SU-DHL-6 (cell line): Measurements from ENCODE around the gene LETM1.

ENCODE experiments used
- H2AFZ ChIP-seq: fragments of 200-600 bp; sonication (generic); 2 replicates; pipeline ENCODE4 v1.6.1; 2014; ENCODE audit warnings: low read depth, mild to moderate bottlenecking, moderate library complexity, mixed read lengths, antibody characterized with exemption, low read length; ENCODE audit not compliant: severe bottlenecking
- H3F3A ChIP-seq: fragments of 200-600 bp; shearing (Covaris generic); 2 replicates; pipeline ENCODE4 v1.6.0; 2016; ENCODE audit warnings: antibody characterized with exemption, mild to moderate bottlenecking; ENCODE audit not compliant: insufficient read depth
- H3K27ac ChIP-seq: fragments of 200-600 bp; sonication (generic); 2 replicates; pipeline ENCODE4 v1.5.1; 2016; ENCODE audit warnings: low read depth, mild to moderate bottlenecking, low read length, moderate library complexity, mixed read lengths
- H3K27me3 ChIP-seq: fragments of 200-600 bp; sonication (generic), shearing (Covaris generic); 2 replicates; pipeline ENCODE4 v1.6.0; 2014; ENCODE audit warnings: mild to moderate bottlenecking, low read length
- H3K36me3 ChIP-seq: fragments of 200-600 bp; sonication (generic); 2 replicates; pipeline ENCODE4 v1.6.1; 2014; ENCODE audit warnings: mild to moderate bottlenecking, low read length, mixed read lengths
- H3K4me2 ChIP-seq: fragments of 300-600, 200-600 bp; shearing (Covaris generic), sonication (generic); 2 replicates; pipeline ENCODE4 v1.6.0; 2014; ENCODE audit warnings: low read length, low read depth, mild to moderate bottlenecking; ENCODE audit not compliant: poor library complexity, severe bottlenecking
- H3K4me3 ChIP-seq: fragments of 200-600 bp; sonication (generic); 2 replicates; pipeline ENCODE4 v1.5.1; 2014; ENCODE audit warnings: antibody characterized with exemption, low read length, mild to moderate bottlenecking, mixed read lengths; ENCODE audit not compliant: insufficient read depth, poor library complexity, severe bottlenecking
- H3K79me2 ChIP-seq: fragments of 200-600 bp; sonication (generic); 2 replicates; pipeline ENCODE4 v1.6.1; 2014; ENCODE audit warnings: mild to moderate bottlenecking, low read length, moderate library complexity; ENCODE audit not compliant: insufficient read depth
- H3K9ac ChIP-seq: fragments of 200-600 bp; sonication (generic); 2 replicates; pipeline ENCODE4 v1.7.0; 2014; ENCODE audit warnings: mild to moderate bottlenecking, low read length
- H3K9me2 ChIP-seq: fragments of 200-600 bp; sonication (generic); replicated peaks from 2 replicates; pipeline ENCODE4 v1.6.1; 2014; ENCODE audit warnings: low read length; ENCODE audit not compliant: insufficient read depth
- H3K9me3 ChIP-seq: fragments of 200-600 bp; sonication (generic); 2 replicates; pipeline ENCODE4 v1.6.1; 2014; ENCODE audit warnings: low read length, mixed read lengths; ENCODE audit not compliant: insufficient read depth
- H4K20me1 ChIP-seq: fragments of 200-600 bp; sonication (generic); 2 replicates; pipeline ENCODE4 v1.6.1; 2014; ENCODE audit warnings: low read depth, mild to moderate bottlenecking, antibody characterized with exemption, low read length, moderate library complexity, mixed read lengths
- CTCF ChIP-seq: fragments of 200-600 bp; sonication (generic); IDR thresholded peaks from one replicate; pipeline ENCODE4 v1.5.1; 2017; ENCODE audit warnings: antibody characterized with exemption, mild to moderate bottlenecking, low read length, moderate library complexity; ENCODE audit not compliant: insufficient read depth, poor library complexity, severe bottlenecking
- EZH2phosphoT487 ChIP-seq: fragments of 200-600 bp; sonication (generic), shearing (Covaris generic); conservative IDR thresholded peaks from 2 replicates; pipeline ENCODE4 v1.6.1; 2018; ENCODE audit warnings: mild to moderate bottlenecking, antibody characterized with exemption, low read length, moderate library complexity, mixed read lengths

LETM1 gene

GRCh38 chr4:1814453-1814852 lies 41.5 kb downstream of the LETM1 start:
- no peaks in the 10 kb centered on the region; the same call in 1 of the 2 replicates for H3K36me3 ChIP-seq
- no peak overlapping the region for H3K4me3 ChIP-seq
- H3K27ac ChIP-seq: no peak overlapping the region
- TF ChIP-seq CTCF: no peak
- no peak for TF ChIP-seq EZH2phosphoT487
- H3K27me3 ChIP-seq: no peaks in the 10 kb centered on the region
- no peak overlapping the region for H2AFZ ChIP-seq
- no peaks in the 10 kb centered on the region for H3K79me2 ChIP-seq
- no peak overlapping the region for H3K9ac ChIP-seq
- no peaks in the 10 kb centered on the region for H3K9me2 ChIP-seq
- no peak overlapping the region for H3K4me2 ChIP-seq
- no peaks in the 10 kb centered on the region for H4K20me1 ChIP-seq
- no peaks in the 10 kb centered on the region for H3K9me3 ChIP-seq
- H3F3A ChIP-seq: no peaks in the 10 kb centered on the region

DNA sequence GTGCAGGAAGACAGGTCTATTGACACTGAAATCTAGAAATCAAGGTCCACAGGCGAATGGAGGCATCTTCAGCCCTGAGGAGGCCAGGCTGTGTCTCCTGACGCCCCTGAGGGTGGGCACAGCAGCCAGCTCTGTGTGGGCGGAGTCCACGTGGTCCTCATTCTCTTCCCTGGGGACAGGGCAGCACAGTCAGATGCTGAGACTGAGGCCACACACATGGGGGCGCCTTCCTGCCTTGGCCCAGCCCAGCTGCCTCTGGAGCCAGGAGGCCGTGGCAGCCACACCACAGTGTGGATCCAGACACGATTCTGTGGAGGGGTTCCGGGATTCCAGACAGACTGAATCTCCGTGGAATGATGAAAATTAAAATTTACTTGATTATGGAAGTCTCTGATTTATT lies 42.0 kb downstream of the LETM1 start:
- Histone ChIP-seq H3K4me3 (no peak overlapping the region), H3K27ac (no peak overlapping the region), H4K20me1 (no peaks in the 10 kb centered on the region), H3K9me3 (no peaks in the 10 kb centered on the region), H3K9ac (no peak overlapping the region), H2AFZ (no peak overlapping the region), H3K9me2 (no peaks in the 10 kb centered on the region), H3K27me3 (no peaks in the 10 kb centered on the region), H3K36me3 (no peaks in the 10 kb centered on the region; the same call in 1 of the 2 replicates), H3K79me2 (no peaks in the 10 kb centered on the region), H3F3A (no peaks in the 10 kb centered on the region), H3K4me2 (no peak overlapping the region)
- TF ChIP-seq EZH2phosphoT487 (no peak), CTCF (no peak)

DNA sequence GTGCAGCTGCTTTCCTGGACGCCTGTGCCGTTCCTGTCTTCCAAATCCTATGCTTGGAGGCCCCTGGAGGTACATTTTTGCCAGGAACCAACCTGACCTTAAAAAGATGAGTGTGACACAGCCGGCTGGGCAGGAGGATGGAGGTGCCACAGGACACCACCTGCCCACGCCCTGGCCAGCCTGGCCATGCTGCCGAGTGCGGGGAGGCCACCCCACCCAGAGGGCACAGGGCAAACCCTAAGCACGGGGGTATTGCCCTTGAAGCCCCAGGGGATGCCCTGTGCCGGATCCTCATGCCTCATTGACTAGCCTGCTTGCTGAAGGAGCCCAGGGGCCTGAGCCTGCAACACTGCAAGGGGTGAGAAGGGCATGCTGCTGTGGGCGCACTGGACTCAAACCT lies 42.7 kb downstream of the LETM1 start:
- H3F3A ChIP-seq: no peaks in the 10 kb centered on the region
- no peak overlapping the region for H3K4me3 ChIP-seq
- H3K9ac ChIP-seq: no peak overlapping the region
- H3K27ac ChIP-seq: no peak overlapping the region
- no peaks in the 10 kb centered on the region for H3K79me2 ChIP-seq
- H3K36me3 ChIP-seq: no peaks in the 10 kb centered on the region; the same call in 1 of the 2 replicates
- H3K4me2 ChIP-seq: no peak overlapping the region
- TF ChIP-seq EZH2phosphoT487: no peak
- no peak for TF ChIP-seq CTCF
- no peaks in the 10 kb centered on the region for H3K9me2 ChIP-seq
- H4K20me1 ChIP-seq: no peaks in the 10 kb centered on the region
- H3K9me3 ChIP-seq: no peaks in the 10 kb centered on the region
- no peaks in the 10 kb centered on the region for H3K27me3 ChIP-seq
- no peak overlapping the region for H2AFZ ChIP-seq
